ENCODE measurements around the gene PLCB1. TPM values are rescaled to one million over a fixed set of nuclear protein-coding genes. Genes with fewer than 3 reads are reported as not detected.

The PLCB1 gene
- total and polyA plus RNA-seq, 2 donors (not counting 3 experiments of a cell fraction or from before 2014, with no cell fraction given), result 10.2 to 53.4 TPM

DNA sequence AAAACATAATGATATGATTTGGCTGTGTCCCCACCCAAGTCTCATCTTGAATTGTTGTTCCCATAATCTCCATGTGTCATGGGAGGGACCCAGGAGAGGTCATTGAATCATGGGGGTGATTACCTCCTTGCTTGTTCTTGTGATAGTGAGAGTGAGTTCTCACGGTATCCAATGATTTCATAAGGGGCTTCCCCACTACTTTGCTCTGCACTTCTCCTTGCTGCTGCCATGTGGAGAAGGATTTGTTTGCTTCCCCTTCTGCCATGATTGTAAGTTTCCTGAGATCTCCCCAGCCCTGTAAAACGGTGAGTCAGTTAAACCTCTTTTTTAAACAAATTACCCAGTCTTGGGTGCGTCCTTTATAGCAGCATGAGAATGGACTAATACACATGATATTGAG is 780.0 kb downstream of the PLCB1 start:
- TF ChIP-seq POLR2A (IDR thresholded peaks at IDR 0.05; ENCODE audit: low read depth, low read length) (no peak), JUN (IDR thresholded peaks at IDR 0.05; ENCODE audit: borderline replicate concordance, insufficient read depth, insufficient read length, low read depth) (no peak), MYC (IDR thresholded peaks at IDR 0.05; ENCODE audit: low read depth, low read length) (no peak), POLR2AphosphoS5 (IDR thresholded peaks at IDR 0.05; ENCODE audit: insufficient read depth, low read depth, low read length) (no peak), EZH2 (IDR thresholded peaks at IDR 0.05; ENCODE audit: borderline replicate concordance, low read depth, low read length, severe bottlenecking) (no peak), GATA2 (IDR thresholded peaks at IDR 0.05; ENCODE audit: insufficient read depth, insufficient read length, low read depth, low read length) (no peak), FOS (IDR thresholded peaks at IDR 0.05; ENCODE audit: borderline replicate concordance, insufficient read depth, low read length) (no peak)
- TF ChIP-seq, protein P1, sequence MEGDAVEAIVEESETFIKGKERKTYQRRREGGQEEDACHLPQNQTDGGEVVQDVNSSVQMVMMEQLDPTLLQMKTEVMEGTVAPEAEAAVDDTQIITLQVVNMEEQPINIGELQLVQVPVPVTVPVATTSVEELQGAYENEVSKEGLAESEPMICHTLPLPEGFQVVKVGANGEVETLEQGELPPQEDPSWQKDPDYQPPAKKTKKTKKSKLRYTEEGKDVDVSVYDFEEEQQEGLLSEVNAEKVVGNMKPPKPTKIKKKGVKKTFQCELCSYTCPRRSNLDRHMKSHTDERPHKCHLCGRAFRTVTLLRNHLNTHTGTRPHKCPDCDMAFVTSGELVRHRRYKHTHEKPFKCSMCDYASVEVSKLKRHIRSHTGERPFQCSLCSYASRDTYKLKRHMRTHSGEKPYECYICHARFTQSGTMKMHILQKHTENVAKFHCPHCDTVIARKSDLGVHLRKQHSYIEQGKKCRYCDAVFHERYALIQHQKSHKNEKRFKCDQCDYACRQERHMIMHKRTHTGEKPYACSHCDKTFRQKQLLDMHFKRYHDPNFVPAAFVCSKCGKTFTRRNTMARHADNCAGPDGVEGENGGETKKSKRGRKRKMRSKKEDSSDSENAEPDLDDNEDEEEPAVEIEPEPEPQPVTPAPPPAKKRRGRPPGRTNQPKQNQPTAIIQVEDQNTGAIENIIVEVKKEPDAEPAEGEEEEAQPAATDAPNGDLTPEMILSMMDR (IDR thresholded peaks at IDR 0.05; ENCODE audit: extremely low read depth in 1 of 2, insufficient read depth in 1 of 2, low read depth in 1 of 2, low read length in 2 of 2), result no peak
- TF ChIP-seq, protein P2, sequence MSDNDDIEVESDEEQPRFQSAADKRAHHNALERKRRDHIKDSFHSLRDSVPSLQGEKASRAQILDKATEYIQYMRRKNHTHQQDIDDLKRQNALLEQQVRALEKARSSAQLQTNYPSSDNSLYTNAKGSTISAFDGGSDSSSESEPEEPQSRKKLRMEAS (IDR thresholded peaks at IDR 0.05; ENCODE audit: insufficient read depth, insufficient read length), result no peak
- no peaks in the 10 kb centered on the region for H3K9me1 ChIP-seq (replicated peaks; ENCODE audit: control insufficient read depth, extremely low read depth, insufficient read depth, low read length)
- dilution Hi-C loops (cut with MboI; ENCODE audit: extremely low pct_ligation_motif_present, low sequenced_read_pairs), result no loop called here
- FAIRE-seq (no peak), DNase-seq (ENCODE audit: low read depth, low spot score) (no peak)
- no peak overlapping the region for H3K4me2 ChIP-seq (ENCODE audit: insufficient read depth, low read length)
- no peaks in the 10 kb centered on the region for H4K20me1 ChIP-seq (replicated peaks; ENCODE audit: control insufficient read depth, extremely low read depth, insufficient read depth, low read length)
- H3K4me3 ChIP-seq (replicated peaks in 1 of 3; ENCODE audit: insufficient read depth in 1 of 3, low read depth in 1 of 3, low read length in 3 of 3), result no peak overlapping the region
- no TSS peak for BruUV-seq (replicated peaks)
- intact Hi-C loops (cut with micrococcal nuclease), result no loop called here
- H2AFZ ChIP-seq (ENCODE audit: low read depth, low read length), result no peak overlapping the region
- CTCF ChIA-PET, result no interaction called here
- H3K27me3 ChIP-seq (ENCODE audit: control insufficient read depth in 2 of 2, insufficient read depth in 2 of 2, low read length in 2 of 2), result no peaks in the 10 kb centered on the region
- no peak overlapping the region for H3K9ac ChIP-seq (replicated peaks; ENCODE audit: extremely low read depth, insufficient read depth, low read length)
- POLR2A ChIA-PET, result no interaction called here
- H3K9me3 ChIP-seq (replicated peaks; ENCODE audit: control insufficient read depth, insufficient read depth, low read length), result no peaks in the 10 kb centered on the region
- H3K27ac ChIP-seq (ENCODE audit: insufficient read depth, low read depth, low read length), result no peak overlapping the region
- no peaks in the 10 kb centered on the region for H3K4me1 ChIP-seq (ENCODE audit: control insufficient read depth, extremely low read depth, insufficient read depth, low read length)
- no peaks in the 10 kb centered on the region for H3K79me2 ChIP-seq (ENCODE audit: control insufficient read depth, insufficient read depth, low read length)
- no peaks in the 10 kb centered on the region for H3K36me3 ChIP-seq (ENCODE audit: control insufficient read depth in 2 of 2, extremely low read depth in 1 of 2, insufficient read depth in 2 of 2, low read length in 2 of 2)
